ENCODE data around the gene GPR45. TPM values are rescaled to one million over a fixed set of nuclear protein-coding genes. Genes with fewer than 3 reads are reported as not detected.

The GPR45 gene
- total RNA-seq, 4 donors from 2014 or later = not detected

- no peaks in the 10 kb centered on the region for H3K9me3 ChIP-seq
- H3K4me3 ChIP-seq = no peak overlapping the region
- 39% methylated on average over 5 of the region's 5 CpGs for WGBS
- H3K4me1 ChIP-seq = peaks cover 0 to 13% (median 5%) of the 10 kb centered on the region in 4 donors
- no peak for DNase-seq (ENCODE audit: extremely low spot score)
- H3K27ac ChIP-seq (replicated peaks in 1 of 4) = no peak overlapping the region
- TF ChIP-seq POLR2AphosphoS5 (IDR thresholded peaks at IDR 0.05) (no peak), CTCF (IDR thresholded peaks at IDR 0.05) (no peak), POLR2A (IDR thresholded peaks at IDR 0.05; ENCODE audit: low read depth) (no peak), EP300 (IDR thresholded peaks at IDR 0.05) (no peak)
- intact Hi-C loops (cut with DNase I) = loop anchor here (2.0 kb wide), 1 partner anchor 119 kb away; no protein-coding TSS in a partner anchor
- no peaks in the 10 kb centered on the region for H3K36me3 ChIP-seq
- peaks cover 0 to 5% (median 0%) of the 10 kb centered on the region in 4 donors for H3K27me3 ChIP-seq
These were observed 5.5 kb upstream of the GPR45 start for GRCh38 chr2:105236060-105236424.

- H3K4me1 ChIP-seq = peaks cover 0 to 13% (median 5%) of the 10 kb centered on the region in 4 donors
- WGBS = 85% methylated on average over 41 of the region's 41 CpGs
- no peak for TF ChIP-seq POLR2A (IDR thresholded peaks at IDR 0.05; ENCODE audit: low read depth)
- TF ChIP-seq POLR2AphosphoS5 (IDR thresholded peaks at IDR 0.05) = no peak
- TF ChIP-seq EP300 (IDR thresholded peaks at IDR 0.05) = no peak
- H3K36me3 ChIP-seq = no peaks in the 10 kb centered on the region
- peaks cover 0 to 5% (median 0%) of the 10 kb centered on the region in 4 donors for H3K27me3 ChIP-seq
- H3K4me3 ChIP-seq = no peak overlapping the region
- no peaks in the 10 kb centered on the region for H3K9me3 ChIP-seq
- intact Hi-C loops (cut with DNase I) = loop anchor here (2.0 kb wide), 1 partner anchor 120 kb away; no protein-coding TSS in a partner anchor
- H3K27ac ChIP-seq (replicated peaks in 1 of 4) = no peak overlapping the region
- DNase-seq (ENCODE audit: extremely low spot score) = no peak
These were observed 4.3 kb upstream of the GPR45 start for GRCh38 chr2:105237045-105237765.

- no peak for TF ChIP-seq POLR2AphosphoS5 (IDR thresholded peaks at IDR 0.05)
- no peak for TF ChIP-seq EP300 (IDR thresholded peaks at IDR 0.05)
- TF ChIP-seq CTCF (IDR thresholded peaks at IDR 0.05) = no peak
- intact Hi-C loops (cut with DNase I) = no loop called here
- 62% methylated on average over 14 of the region's 14 CpGs for WGBS
These were observed 2.8 kb upstream of the GPR45 start for GRCh38 chr2:105238664-105239240.

GRCh38 chr2:105239924-105240323, 1.6 kb upstream of the GPR45 start:
- Histone ChIP-seq H3K27me3 (peaks cover 0 to 5% (median 0%) of the 10 kb centered on the region in 4 donors), H3K27ac (replicated peaks in 1 of 4) (no peak overlapping the region), H3K4me3 (no peak overlapping the region), H3K4me1 (peaks cover 0 to 13% (median 5%) of the 10 kb centered on the region in 4 donors), H3K36me3 (no peaks in the 10 kb centered on the region), H3K9me3 (no peaks in the 10 kb centered on the region)
- WGBS = 87% methylated on average over 2 of the region's 2 CpGs
- intact Hi-C loops (cut with DNase I) = no loop called here
- TF ChIP-seq CTCF (IDR thresholded peaks at IDR 0.05) = no peak
- no peak for DNase-seq (ENCODE audit: extremely low spot score)

More at GRCh38 chr2:105238664-105239240, 2.8 kb upstream of the GPR45 start:
- H3K36me3 ChIP-seq = no peaks in the 10 kb centered on the region
- no peak overlapping the region for H3K4me3 ChIP-seq
- H3K9me3 ChIP-seq = no peaks in the 10 kb centered on the region
- H3K27me3 ChIP-seq = peaks cover 0 to 5% (median 0%) of the 10 kb centered on the region in 4 donors
- no peak overlapping the region for H3K27ac ChIP-seq (replicated peaks in 1 of 4)
- DNase-seq (ENCODE audit: extremely low spot score) = no peak
- peaks cover 0 to 13% (median 5%) of the 10 kb centered on the region in 4 donors for H3K4me1 ChIP-seq

- WGBS = over 99% methylated on average over 34 of the region's 50 CpGs
- Histone ChIP-seq H3K9me3 (no peaks in the 10 kb centered on the region), H3K27ac (replicated peaks in 1 of 4) (no peak overlapping the region), H3K36me3 (no peaks in the 10 kb centered on the region), H3K27me3 (no peaks in the 10 kb centered on the region), H3K4me3 (no peak overlapping the region), H3K4me1 (peaks cover 0 to 7% (median 2%) of the 10 kb centered on the region in 4 donors)
- no peak for TF ChIP-seq EP300 (IDR thresholded peaks at IDR 0.05)
- no peak for TF ChIP-seq POLR2A (IDR thresholded peaks at IDR 0.05; ENCODE audit: low read depth)
- TF ChIP-seq CTCF (IDR thresholded peaks at IDR 0.05) = no peak
- TF ChIP-seq POLR2AphosphoS5 (IDR thresholded peaks at IDR 0.05) = no peak
- DNase-seq (ENCODE audit: extremely low spot score) = no peak
- intact Hi-C loops (cut with DNase I) = no loop called here
These were observed 897 bp downstream of the GPR45 start for GRCh38 chr2:105242286-105242993.
